Measurements from ENCODE around the gene POLG2. TPM values are rescaled to one million over a fixed set of nuclear protein-coding genes. Genes with fewer than 3 reads are reported as not detected.

POLG2 gene
- total RNA-seq, 2 donors from 2014 or later: 3.2 to 22.1 TPM

DNA sequence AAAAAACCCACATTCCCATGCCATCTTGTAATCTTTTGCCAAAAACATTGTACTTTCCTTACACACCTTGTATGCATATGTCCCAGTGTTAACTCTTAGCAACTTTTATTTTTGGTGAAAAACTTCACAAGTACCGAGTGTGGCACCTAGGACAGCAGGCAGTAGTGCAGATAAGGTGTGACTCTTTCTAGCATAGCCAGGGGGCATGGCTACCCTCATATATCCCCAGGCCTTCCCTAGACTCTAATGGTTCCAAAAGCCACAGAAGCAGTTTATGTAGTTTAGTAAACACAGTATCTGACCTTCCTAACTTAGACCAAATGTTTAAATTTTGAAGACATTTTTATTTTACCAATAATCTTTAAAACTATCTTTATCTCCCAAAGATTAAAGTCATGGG is 68.4 kb downstream of the POLG2 start:
- H3K4me3 ChIP-seq: no peak overlapping the region
- H3K27me3 ChIP-seq (replicated peaks; ENCODE audit: insufficient read depth): no peaks in the 10 kb centered on the region
- no peaks in the 10 kb centered on the region for H3K4me1 ChIP-seq (ENCODE audit: control insufficient read depth in 1 of 2, low read depth in 2 of 2)
- no peaks in the 10 kb centered on the region for H3K9me3 ChIP-seq
- H3K27ac ChIP-seq: no peak overlapping the region
- DNase-seq (ENCODE audit: low spot score) (no peak), ATAC-seq (ENCODE audit: insufficient number of reproducible peaks, low FRiP score, low read depth) (no peak)
- TF ChIP-seq, protein P1, sequence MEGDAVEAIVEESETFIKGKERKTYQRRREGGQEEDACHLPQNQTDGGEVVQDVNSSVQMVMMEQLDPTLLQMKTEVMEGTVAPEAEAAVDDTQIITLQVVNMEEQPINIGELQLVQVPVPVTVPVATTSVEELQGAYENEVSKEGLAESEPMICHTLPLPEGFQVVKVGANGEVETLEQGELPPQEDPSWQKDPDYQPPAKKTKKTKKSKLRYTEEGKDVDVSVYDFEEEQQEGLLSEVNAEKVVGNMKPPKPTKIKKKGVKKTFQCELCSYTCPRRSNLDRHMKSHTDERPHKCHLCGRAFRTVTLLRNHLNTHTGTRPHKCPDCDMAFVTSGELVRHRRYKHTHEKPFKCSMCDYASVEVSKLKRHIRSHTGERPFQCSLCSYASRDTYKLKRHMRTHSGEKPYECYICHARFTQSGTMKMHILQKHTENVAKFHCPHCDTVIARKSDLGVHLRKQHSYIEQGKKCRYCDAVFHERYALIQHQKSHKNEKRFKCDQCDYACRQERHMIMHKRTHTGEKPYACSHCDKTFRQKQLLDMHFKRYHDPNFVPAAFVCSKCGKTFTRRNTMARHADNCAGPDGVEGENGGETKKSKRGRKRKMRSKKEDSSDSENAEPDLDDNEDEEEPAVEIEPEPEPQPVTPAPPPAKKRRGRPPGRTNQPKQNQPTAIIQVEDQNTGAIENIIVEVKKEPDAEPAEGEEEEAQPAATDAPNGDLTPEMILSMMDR (IDR thresholded peaks at IDR 0.05): no peak
- no peaks in the 10 kb centered on the region for H3K36me3 ChIP-seq

Other genes with a start within 250 kb of the POLG2 start
- 10 to 100 TPM; 27.5 to 70.7 TPM for gene TEX2, start 233.8 kb downstream of the POLG2 start, total RNA-seq
- gene PECAM1, start 106.2 kb downstream of the POLG2 start, total RNA-seq: 100 to 1,000 TPM in 1 of 2 donors, 10 to 100 TPM in 1; 82.7 to 113 TPM
- 10 to 100 TPM; 10.0 to 28.8 TPM for gene MILR1, start 47.9 kb downstream of the POLG2 start, total RNA-seq
- gene DDX5, start 9.2 kb upstream of the POLG2 start, total RNA-seq: 1,000 to 10,000 TPM in 1 of 2 donors, 100 to 1,000 TPM in 1; 889 to 3,042 TPM
- 10 to 100 TPM; 39.2 to 65.1 TPM for gene CEP95, start 9.9 kb upstream of the POLG2 start, total RNA-seq
- gene SMURF2, start 165.3 kb upstream of the POLG2 start, total RNA-seq: 10 to 100 TPM; 30.5 to 39.8 TPM